ENCODE data around the gene VPS45.

- no peak for TF ChIP-seq POLR2A (IDR thresholded peaks at IDR 0.05)
- TF ChIP-seq, protein P1, sequence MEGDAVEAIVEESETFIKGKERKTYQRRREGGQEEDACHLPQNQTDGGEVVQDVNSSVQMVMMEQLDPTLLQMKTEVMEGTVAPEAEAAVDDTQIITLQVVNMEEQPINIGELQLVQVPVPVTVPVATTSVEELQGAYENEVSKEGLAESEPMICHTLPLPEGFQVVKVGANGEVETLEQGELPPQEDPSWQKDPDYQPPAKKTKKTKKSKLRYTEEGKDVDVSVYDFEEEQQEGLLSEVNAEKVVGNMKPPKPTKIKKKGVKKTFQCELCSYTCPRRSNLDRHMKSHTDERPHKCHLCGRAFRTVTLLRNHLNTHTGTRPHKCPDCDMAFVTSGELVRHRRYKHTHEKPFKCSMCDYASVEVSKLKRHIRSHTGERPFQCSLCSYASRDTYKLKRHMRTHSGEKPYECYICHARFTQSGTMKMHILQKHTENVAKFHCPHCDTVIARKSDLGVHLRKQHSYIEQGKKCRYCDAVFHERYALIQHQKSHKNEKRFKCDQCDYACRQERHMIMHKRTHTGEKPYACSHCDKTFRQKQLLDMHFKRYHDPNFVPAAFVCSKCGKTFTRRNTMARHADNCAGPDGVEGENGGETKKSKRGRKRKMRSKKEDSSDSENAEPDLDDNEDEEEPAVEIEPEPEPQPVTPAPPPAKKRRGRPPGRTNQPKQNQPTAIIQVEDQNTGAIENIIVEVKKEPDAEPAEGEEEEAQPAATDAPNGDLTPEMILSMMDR (IDR thresholded peaks at IDR 0.05), result no peak
These were observed 97.2 kb downstream of the VPS45 start for GRCh38 chr1:150164779-150165178.
